ENCODE results near the gene ZNF519.

ZNF519 gene

GRCh38 chr18:14097761-14098160 lies 34.5 kb downstream of the ZNF519 start:
- DNase-seq (ENCODE audit: low spot score): no peak

- no peak for DNase-seq (ENCODE audit: low spot score)
Observed at GRCh38 chr18:14093307-14093915, 38.8 kb downstream of the ZNF519 start.

- no peak for DNase-seq (ENCODE audit: low spot score)
Observed at GRCh38 chr18:14092625-14093306, 39.5 kb downstream of the ZNF519 start.

- DNase-seq (ENCODE audit: low spot score): no peak
Observed at GRCh38 chr18:14089781-14090180, 42.5 kb downstream of the ZNF519 start.

- DNase-seq (ENCODE audit: low spot score): no peak
Observed at GRCh38 chr18:14089191-14089590, 43.0 kb downstream of the ZNF519 start.

GRCh38 chr18:14086458-14087231 lies 45.6 kb downstream of the ZNF519 start:
- peak; percentile 62 for DNase-seq (ENCODE audit: low spot score)

- no peak for DNase-seq (ENCODE audit: low spot score)
Observed at GRCh38 chr18:14085770-14086457, 46.3 kb downstream of the ZNF519 start.

- no peak for DNase-seq (ENCODE audit: low spot score)
Observed at GRCh38 chr18:14075196-14075595, 57.0 kb downstream of the ZNF519 start.

- peak; percentile 53 for DNase-seq (ENCODE audit: low spot score)
Observed at GRCh38 chr18:14074187-14074586, 58.0 kb downstream of the ZNF519 start.

GRCh38 chr18:14053661-14054060 lies 78.6 kb downstream of the ZNF519 start:
- DNase-seq (ENCODE audit: low spot score): no peak
